GM19452 (cell line): ENCODE measurements around the gene RIMS4.
"Not testable (repeated sequence)": the region's sequence is repeated elsewhere in the genome, so short reads cannot be mapped to it uniquely, and the experiment has no call there.

Experiments used
- ATAC-seq: cut with Tn5 transposase; IDR thresholded peaks from one replicate; pipeline ENCODE4 v1.9.1; 2021; ENCODE audit not compliant: unreplicated experiment

Gene RIMS4

DNA sequence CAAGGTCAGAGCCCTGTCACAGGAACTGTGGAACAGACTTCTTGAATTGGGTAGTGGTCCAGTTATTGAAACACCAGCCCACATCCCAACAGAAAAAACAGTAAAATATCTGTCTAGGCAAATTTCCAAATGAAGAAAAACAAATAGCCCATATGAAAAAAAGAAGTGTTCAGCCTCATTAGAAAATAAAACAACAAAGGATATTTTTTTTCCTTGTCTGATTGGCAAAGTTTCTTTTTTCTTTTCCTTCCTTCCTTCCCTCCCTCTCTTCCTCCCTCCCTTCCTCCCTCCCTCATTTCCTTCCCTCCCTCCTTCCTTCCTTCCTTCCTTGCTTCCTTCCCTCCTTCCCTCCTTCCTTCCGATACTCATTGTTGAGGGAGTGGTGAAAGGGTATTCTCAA lies 20.6 kb upstream of the RIMS4 start:
- ATAC-seq = no peak

DNA sequence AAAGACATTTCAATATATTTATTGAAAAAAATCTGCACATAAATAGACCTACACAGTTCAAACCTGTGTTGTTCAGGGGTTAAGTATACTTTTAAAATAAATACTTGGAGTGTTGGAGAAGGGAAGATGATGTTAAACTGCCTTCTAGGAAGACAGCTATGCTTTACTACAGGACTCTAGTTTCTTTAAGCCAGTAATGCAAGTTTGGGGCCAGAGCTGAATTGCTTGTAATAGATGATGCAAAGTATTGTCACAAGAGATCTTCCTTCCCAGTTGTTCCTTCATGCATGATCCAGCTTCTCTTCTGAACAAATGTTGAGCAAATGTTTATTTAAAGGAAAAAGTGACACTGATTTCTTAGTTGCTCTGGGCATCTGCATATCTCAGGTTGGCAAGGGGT lies 20.2 kb upstream of the RIMS4 start:
- no peak for ATAC-seq

DNA sequence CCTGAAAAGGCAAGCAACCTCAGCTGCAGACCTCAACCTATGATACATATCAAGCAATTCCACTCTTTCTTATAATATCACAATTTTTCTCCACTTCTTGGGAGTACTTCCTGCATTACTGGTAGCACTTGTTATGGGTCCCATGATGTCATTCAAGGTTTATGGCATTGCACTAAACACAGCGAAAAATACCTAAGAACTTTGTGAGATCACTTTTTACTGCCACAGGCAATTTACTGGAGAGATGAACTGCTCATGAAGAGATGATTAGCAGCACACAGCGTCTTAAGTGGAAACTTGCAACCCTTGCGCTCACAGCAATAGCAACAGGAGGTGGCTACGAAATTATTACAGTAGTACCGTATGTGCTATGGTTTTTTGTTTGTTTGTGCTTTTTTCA lies 19.3 kb upstream of the RIMS4 start:
- ATAC-seq = no peak

DNA sequence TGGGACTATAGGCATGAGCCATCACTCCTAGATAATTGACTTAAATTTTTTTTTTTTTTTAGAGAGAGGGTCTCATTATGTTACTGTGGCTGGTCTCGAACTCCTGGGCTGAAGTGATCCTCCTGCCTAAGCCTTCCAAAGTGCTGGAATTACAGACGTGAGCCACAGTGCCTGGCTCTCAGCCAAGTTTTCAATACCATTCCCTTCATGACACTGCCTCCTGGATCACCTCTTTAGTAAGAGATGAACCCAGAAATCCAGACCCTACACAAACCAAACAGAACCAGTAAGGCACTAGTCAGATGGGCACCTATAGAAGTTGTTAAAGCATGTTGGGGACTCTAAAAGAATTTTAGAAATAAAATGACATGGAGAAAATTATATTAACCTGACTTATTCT lies 18.3 kb upstream of the RIMS4 start:
- no peak for ATAC-seq

DNA sequence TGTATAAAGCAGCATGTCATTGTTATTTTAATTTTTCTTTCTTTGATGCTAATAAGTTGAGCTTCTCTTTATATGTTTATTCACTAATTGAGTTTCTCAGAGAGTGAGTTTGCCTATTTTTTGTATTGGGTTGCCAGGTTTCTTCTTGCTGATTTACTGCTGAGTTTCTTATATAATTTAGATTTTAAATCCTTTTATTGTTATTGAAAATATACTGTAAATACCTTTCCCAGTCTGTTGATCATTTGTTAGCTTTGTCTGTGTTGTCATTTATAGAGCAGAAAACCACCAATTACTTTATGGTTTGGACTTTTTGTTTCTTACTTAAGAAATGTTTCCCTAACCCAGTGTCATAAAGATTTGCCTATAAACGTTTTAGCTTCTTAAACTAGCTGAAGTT lies 17.1 kb upstream of the RIMS4 start:
- no peak for ATAC-seq

DNA sequence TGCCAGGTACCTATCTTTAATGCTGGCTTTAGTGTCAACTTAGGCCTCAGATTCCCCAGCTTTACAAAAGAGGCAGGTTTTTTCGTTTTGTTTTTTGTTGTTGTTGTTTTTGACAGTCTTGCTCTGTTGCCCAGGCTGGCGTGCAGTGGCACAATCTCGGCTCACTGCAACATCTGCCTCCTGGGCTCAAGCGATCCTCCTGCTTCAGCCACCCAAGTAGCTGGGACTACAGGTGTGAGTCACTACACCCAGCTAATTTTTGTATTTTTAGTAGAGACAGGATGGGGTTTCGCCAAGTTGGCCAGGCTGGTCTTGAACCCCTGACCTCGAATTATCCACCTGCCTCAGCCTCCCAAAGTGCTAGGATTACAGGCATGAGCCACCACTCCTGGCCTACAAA lies 11.2 kb upstream of the RIMS4 start:
- not testable (repeated sequence) for ATAC-seq

- ATAC-seq = no peak
Measured at GRCh38 chr20:44819936-44820335, 9.6 kb upstream of the RIMS4 start.

GRCh38 chr20:44817143-44817910 lies 7.0 kb upstream of the RIMS4 start:
- ATAC-seq = no peak

- ATAC-seq = no peak
Measured at GRCh38 chr20:44814937-44815336, 4.6 kb upstream of the RIMS4 start.

- no peak for ATAC-seq
Measured at GRCh38 chr20:44811150-44811685, 872 bp upstream of the RIMS4 start.

DNA sequence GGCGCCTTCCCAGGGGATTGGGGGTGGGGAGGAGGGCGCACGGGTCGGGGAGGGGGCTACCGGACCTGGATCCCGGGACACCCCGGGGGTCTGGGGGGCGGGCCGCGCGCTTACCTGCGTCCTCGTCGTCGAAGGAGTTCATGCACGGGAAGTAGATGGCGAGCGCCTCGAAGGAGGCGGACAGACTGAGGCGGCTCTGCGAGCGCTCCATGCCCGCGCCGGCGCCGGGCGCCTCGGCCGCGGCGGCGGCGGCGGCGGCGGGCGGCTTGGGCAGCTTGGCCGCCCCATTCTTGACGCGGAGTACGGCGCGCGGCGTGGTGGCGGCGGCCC lies 320 bp downstream of the RIMS4 start:
- no peak for ATAC-seq

DNA sequence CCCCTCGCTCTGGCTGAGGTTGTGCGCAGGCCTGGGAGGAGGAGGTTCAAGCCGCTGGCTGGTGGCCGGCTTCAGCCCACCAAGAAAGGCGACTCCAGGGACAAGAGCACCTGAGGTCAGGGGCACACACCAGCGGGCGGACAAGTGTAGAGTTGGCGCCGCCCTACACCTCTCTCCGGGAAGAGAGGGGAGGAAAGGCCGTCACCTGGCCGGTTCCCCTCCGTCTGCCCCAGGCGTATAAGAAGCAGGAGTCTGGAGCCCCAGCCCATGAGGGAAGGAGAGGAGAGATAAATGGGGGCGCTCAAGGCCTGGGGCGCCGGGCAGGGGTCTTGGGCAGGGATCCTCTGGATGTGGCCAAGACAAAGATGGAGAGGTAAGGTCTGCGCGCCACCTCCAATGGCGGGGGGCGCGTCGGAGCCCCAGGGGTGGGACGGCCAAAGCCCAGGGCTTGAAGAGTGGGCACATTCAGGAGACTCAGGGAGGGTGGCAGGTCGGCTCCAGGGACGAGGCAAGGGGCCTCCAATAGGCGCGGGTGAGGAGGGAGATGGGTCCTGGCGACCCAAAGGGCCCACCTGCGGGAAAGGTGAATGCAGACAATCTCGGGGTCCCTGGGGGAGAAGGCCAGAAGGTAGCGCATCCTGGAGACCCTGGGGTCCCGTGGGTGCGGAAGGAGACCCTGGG lies 826 bp downstream of the RIMS4 start:
- ATAC-seq = no peak

- ATAC-seq = no peak
Measured at GRCh38 chr20:44807684-44808056, 2.7 kb downstream of the RIMS4 start.

- no peak for ATAC-seq
Measured at GRCh38 chr20:44807051-44807683, 3.2 kb downstream of the RIMS4 start.

DNA sequence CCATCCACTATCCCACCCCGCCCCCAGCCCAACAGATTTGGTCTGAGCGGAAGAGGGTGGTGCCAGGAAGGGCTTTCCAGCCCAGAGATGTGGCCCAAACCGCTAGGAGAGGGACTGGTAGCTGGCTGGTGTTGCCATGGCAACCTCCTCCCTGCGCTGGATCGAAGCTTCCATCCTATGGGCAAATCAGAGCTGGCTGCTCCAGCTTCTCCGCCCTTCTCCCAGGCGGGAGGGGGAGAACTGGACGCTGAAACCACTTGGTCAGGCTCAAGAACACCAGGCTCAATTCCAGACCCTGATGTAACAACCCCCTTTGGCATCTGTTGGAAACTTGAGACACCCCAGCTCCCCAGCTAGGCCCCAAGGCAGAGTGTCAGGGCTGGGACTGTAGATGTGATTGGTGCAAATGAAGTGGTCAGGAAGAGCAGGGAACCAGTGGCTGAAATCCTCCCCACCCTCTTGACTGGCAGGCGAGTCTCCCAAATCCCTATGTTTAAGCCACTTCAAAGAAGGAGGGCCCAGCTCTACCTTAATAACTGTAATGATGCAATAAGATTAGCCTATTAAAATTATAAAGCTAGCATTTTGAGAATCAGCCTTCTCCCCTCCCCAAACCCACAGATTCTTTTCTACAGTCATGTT lies 4.2 kb downstream of the RIMS4 start:
- no peak for ATAC-seq

DNA sequence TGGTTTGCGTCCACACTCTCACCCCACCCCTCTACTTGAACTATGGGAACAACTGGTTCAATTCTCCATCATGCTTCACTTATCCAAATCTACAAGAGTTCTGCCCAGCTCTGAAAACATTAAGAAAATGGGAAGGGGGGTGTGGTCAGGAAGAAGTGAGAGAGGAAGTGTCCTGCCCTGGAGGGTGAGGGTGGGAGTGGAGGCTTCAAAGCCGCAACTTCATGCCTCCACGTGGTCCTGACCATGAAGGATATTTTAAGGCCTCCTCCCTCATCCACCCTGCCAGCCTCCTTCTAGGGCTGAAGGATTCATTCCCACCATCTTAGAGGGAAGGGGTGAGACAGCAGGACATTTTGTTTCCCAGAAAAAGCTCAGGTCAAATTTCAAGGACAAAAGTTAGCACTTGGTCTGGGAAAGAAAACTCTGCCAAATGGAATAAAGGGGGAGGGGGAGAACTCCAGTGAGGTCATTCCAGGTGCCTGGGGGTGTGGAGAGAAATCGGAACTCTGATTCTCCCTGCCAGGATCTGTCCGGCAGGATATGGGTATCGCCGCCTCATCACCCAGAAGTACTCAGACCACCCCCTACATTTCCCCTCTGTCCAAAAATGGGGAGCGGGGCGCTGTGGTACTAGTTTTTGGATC lies 4.9 kb downstream of the RIMS4 start:
- ATAC-seq = no peak

GRCh38 chr20:44803383-44803941 lies 6.9 kb downstream of the RIMS4 start:
- no peak for ATAC-seq

GRCh38 chr20:44802702-44803101 lies 7.6 kb downstream of the RIMS4 start:
- no peak for ATAC-seq

DNA sequence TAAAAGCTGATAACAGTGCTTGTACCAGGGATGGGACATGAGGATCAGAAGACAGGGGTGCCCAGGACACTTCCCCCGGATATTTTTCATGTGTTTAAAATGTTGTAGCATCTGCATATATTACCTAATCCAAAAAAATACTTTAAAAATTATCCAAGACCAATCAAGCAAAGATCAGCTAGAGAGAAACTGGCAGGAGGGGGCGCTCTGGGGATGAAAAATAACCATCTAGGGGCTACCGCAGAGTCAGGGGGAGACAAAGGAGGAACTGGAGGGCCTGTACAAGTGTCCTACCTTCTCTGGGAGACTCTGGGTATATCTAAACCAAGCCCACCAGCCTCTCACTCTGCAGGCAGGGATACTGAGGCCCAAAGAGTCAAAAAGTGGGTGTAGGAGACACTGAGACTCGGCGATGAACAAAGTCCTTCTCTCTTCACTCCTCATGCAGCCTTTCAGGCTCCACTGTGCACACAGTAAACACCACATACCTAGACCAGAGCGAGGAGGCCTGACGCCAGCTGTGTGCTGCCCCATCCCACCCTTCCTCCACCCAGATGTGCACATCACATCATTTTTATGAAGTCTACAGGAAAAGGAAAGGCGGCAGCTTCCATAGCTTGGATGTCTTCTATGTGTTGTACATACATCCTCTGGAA lies 9.8 kb downstream of the RIMS4 start:
- no peak for ATAC-seq

DNA sequence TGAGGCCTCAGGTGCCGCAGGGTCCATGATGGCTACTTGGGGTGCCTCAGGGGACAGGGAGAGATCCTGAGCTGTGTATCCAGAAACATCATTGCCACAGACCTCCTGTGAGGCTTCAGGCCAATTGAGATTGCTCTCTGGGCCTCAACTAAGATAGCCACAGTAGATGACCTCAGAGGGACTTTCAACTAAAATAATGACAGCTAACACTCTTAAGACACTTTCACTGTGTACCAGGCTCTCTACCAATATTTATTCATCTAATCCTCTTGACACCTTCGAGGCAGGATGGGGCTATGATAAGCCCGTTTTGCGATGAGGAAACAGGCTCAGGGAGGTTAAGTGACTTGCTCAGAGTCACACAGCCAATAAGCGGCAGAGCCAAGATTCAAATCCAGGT lies 10.7 kb downstream of the RIMS4 start:
- ATAC-seq = no peak
